DMS 273 (cell line): ENCODE data around the gene ADM2.

Experiments used
- DNase-seq: peaks from one replicate; lab custom pipeline; 2025; ENCODE audit not compliant: unreplicated experiment; lab: John Stamatoyannopoulos, UW

The ADM2 gene

DNA sequence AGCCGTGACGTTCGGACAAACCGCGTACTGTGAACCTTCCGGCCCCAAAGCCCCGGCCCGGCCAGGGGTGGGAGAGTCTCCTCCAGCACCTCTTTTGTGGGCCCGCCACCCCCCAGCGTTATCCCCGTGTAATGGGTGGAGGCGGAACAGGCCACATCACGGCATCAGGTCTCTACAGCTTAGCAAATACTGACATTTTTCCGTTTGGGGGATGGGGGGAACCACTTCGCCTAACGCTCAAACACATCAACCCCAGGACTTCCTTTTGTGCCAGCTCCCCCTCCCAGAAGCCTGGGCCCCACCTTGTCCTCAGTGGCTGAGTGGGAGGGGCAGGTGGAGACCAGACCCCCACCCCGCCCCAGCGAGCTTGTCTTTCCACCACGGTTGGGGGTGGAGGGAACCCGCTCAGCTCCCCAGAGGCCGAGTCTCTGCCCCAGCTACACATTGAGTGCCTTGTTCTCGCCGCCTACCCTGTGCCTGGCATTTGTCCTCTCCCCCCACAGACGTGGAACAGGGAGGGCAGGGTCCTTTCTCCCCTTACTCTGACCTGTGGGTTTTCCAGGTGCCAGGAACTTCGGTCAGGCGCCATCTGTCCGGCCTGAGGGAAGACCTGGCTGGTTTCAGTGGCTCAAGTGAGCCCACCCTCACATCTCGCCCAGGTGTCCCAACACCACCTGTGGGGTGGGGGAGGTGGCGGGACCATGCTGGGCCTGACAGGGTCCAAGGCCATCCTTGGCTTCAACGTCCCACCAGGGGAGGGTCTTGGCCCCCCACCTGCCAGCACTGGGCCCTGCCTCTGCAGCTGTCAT lies 36.1 kb upstream of the ADM2 start:
- peak; percentile 25 for DNase-seq

DNA sequence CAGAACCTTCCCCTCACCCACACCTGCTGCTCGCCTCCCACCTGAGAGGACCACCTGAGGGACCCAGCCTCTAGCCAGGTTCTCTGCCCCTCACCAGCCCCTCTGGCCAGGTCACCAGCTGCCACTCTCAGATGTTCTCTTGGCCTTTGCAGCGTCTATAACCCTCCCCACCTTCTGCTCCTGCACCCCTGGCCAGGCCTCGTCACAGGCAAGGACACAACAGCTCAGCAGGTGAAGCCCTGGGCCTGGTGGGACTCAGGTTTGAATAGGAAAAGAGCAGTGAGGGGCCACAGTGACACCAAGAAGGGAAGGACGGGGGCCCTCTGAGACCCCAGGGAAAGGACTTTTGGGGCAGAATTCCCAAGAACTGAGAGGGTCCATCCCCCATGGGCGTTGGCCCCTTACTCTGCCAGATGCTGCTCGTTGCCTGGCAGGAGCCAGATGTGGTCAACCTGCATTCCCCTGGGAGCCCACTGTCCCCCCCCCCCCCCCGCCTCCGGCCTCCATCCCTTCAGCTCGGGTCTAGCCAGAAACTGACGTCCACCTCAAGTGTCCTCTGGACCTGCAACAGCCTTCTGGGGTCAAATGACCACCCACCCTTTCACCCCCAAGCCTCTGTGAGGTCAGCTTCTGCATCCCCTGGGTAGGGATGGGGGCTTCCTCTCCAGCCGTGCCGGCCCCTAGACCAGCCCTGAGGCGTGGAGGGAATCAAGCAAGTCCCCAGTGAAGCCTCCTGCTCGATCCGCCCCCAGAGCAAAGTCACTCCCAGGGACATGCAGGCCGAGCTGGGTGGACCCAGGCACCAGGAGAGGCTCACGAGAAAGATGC lies 35.2 kb upstream of the ADM2 start:
- no peak for DNase-seq

DNA sequence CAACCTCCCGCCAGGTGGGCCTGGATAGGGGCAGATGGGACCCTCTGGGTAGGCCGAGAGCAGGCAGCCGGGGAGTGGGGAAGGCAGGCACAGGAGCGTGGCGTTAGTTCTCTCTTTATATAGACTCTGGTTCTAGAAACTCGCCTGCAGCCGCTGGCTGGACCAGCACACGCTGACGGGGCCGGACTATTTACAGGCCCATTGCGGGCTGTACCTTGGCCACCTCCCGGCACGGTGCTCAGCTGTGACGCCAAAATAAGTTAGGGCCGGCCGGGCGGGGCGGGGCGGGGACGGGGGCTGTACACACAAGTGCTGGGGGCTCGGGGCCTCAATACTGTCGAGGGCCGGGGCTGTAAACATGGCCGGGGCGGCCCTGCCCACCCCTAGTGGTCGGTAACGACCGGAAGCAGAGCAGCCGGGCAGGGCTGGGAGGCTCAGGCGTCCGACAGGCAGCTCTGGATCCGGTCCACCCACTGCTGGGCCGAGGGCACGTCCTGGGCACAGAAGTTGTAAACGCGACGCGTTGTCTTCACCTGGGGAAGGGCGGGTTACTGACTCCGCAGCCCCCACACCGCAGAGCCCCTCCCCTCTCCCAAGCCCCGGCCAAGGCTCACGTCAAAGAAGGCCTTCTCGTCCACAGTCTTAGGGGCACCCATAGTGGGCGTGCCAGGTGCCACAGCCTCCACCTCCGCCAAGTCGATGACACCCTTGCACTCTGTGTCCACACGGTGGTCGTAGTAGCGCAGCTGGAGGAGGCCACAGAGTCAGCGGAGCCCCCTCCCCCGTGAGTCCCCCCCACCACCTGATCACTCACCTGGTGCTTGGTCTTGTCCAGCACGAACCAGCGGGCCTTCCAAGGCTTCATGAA lies 34.4 kb upstream of the ADM2 start:
- DNase-seq: no peak

DNA sequence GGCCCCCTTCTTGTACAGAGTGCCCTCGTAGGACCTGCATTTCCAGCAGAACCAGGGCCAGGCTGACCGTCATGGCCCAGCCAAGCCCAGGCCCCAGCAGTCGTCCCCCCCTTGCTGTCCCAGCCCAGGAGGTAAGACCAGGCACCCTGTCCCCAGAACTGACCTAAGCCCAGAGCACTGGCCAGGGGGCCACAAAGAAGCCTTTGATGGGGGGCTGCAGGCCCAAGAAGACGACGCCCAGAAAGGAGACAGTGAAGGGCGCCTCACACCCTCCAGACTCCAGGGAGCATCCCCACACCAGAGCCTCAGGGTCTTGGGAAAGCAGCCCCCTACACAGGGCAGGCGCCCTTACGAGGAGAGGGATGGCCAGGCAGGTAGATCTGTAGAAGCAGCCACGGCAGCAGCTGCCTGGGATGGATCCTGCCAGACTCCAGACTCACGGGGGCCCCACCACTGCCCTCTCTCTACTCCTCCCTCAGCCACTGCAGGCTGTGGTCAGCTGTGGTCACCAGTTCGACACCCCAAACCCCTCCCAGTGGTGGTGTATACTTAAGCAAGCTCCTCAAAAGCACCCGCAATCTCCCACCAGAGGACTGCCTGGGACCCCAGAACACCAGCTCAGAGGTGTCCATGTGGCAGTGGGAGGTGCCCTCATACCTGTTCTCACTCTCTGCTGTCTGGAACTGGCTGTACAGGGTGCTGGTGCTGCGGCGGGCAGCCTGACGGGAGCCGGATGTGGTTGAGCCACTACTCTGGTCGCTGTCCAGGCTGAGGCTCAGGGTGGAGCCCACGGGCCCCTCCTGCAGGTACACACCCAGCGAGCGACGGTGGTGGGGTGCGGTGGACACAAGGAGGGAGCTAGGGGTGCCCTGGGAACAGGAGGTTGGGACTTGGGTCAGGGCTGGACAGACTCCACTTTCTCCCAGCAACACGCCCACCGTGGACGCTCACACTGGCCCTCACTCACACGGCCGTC lies 33.5 kb upstream of the ADM2 start:
- DNase-seq: no peak

DNA sequence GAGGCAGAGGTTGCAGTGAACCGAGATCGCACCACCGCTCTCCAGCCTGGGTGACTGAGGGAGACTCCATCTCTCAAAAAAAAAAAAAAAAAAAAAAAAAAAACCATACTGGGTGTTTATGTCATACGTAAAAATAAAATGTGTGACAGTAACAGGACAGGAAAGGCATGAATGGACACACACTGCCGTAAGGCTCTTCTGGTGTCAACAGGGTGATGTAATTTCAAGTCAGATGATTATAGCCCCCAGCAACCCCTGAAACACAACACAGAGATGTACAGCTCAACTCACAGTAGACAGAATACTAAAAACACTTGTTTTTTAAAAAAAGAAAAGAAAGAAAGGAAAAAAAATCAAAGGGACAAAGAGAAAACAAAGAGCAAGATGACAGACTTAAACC lies 28.7 kb upstream of the ADM2 start:
- DNase-seq: no peak

DNA sequence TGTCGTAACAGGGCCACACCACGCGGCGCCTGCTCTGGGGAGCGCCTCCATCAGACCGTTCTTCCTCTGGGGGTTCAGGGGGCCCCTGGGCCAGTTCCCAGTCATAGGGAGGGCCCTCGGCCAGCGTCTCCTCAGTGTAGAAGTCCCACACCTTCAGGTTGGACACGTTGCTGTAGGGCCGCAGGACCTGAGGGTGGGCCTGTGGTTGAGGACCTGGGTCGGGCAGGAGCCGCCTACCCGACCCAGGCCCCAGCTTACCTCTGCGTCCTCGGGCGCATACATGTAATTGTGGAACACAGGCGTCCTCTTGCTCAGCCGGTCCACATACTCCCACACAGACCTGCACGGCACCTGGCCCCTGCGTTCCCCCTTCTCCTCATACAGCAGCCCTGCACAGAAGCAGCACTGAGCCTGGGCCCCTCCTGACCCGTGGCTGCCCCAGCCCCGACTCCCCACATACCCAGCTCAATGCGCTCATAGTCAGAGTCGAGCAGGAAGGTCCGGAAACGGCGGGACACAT lies 26.7 kb upstream of the ADM2 start:
- DNase-seq: no peak

DNA sequence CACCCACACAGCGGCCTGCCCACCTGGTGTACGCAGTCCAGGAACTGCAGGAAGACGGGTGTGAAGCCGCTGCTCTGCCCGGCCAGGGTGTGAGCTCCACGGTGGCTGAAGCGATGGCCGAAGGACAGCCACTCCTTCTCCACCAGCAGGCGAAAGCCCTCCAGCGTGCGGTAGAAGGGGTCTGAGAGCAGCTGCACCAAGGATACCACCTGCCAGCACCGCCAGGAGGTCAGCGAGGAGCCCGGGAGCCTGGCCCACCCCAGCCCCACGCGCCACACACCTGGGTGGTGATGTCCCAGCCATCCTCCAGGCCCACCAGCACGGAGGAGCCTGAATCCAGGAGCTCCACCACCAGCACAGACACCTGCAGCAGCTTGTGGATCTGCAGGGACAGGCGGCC lies 26.1 kb upstream of the ADM2 start:
- no peak for DNase-seq

DNA sequence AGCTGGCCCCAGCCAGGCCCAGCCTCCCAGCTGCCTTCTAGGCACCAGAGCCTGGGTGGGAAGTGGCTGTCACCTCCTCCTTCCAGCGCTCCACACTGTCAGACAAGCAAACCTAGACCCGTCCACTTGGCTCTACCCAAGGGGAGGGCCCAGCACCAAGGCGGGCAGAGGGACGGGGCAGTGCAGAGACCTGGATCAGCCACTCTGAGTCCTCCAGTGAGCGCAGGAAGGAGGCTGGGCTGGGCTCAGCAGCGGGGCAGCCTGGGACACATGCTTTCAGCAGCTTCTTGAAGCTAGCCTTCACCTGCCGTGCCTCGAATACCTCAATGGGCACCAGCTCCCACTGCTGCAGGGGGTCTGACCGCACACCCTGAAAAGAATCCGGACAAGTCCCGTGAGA lies 25.3 kb upstream of the ADM2 start:
- DNase-seq: no peak

DNA sequence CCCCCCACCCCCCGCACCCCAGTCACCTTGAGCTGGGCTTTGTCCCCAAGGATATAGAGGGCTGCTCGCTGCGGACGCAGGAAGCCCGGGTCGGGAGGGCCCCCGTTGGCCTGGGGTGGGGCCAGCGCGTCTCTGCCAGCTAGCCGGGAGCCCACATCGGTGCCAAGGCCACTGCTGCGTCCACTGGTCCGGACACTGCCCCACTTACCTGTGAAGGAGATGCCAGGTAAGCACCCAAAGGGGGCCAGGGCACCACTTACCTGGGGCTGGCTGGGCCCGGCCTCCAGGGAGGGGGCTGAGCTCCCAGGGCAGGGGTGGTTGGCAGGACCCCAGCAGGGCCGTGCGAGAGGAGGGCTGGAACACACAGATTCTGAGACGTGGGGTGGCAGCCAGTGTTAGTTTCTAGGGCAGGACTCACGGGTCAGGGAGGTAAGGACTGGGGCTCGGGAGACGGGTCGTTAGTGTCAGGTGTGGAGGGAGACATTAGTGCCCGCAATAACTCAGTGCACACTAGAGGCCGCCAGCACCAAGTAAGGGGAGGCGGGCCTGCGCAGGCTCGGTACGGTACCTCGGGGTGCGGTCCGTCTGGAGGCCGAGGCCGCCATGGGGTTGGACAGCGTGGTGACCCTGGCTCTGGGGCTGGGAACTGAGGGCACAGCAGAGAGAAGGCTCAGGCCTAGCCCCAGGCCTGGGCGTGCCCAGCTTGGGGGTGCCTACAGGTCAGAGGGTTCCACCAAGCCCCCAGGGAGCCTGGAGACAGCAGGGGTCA lies 24.7 kb upstream of the ADM2 start:
- DNase-seq: no peak

DNA sequence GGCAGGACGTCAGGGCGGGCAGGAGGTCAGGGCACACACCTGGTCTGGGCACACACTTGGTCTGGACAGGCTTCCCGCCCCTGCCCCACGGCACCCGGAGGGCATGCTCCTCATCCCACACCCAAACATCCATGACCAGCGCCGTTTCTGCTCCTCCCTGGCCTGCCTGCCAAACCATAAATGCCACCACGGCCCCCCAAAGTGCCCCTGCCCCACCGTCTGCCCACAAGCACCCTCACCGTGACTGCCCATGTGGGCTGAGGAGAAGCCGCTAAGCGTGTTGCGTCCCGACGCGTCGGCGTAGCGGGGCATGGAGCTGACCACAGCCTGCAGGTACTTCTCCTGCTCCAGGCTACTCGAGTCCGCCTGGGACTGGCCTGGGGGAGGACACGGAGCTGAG lies 22.3 kb upstream of the ADM2 start:
- DNase-seq: no peak

DNA sequence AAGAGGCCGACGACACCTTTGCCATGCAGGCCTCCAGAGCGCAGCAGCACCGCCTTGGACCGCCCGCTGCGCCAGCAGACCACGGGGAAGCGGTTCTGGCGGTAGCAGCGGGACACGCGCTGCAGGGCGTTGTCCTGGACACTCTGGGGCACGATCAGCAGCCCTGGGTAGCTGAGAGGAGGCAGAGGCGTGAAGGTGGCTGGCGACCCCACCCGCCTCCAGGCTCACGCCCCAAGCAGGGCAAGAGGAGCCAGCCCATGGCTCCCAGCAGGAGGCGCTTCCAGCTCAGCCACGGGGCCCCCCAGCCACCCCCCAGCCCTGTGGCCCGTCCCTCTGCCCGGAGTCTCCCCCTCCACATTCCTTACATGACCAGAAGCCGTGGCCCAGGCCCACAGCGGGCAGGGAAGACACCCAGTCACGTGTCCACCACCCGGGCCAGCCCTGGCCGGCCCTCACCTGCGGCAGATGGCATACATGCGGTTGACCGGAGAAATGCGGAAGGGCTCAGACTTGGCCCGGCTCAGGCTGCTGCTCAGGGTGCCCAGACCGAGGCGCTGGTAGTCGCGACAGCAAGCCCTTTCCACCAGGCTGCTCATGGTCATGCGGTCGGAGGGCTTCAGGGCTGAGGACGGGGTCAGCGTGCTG lies 21.7 kb upstream of the ADM2 start:
- DNase-seq: no peak

DNA sequence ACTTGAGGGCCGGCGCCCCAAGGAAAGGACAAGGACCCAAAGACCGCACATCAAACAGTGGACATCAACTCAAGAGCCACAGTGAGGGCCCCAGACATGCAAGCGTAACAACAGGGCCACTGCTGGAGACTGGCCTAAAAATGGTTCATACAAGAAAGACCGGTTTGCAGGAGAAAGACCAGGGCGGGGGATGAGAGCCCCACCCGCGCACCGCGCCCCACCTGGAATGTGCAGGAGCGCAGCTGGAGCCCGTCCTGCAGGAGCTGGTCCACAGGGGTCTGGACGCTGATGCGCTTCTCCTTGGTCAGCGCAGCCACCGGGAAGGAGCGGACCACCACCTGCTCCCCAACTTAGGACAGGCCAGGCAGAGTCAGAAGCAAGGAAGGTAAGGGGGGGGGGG lies 20.4 kb upstream of the ADM2 start:
- no peak for DNase-seq

DNA sequence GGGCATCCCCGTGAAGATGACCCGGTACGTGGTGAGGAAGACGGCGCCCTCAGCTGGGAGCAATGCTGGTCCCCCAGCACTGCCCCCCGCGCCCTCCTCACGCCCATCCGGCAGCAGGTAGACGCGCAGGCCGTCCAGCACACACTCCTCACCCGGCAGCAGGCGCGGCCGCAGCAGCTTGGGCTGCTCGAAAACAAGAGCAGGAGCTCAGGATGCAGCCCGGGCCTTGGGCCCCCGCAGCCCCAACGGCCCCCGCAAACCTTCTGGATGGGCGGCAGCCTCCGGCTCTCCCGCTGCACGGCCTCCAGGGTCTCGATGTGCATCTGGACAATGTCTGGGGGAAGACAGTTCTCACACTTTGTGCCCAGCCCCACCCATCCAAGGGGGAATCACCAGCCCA lies 19.8 kb upstream of the ADM2 start:
- DNase-seq: no peak

DNA sequence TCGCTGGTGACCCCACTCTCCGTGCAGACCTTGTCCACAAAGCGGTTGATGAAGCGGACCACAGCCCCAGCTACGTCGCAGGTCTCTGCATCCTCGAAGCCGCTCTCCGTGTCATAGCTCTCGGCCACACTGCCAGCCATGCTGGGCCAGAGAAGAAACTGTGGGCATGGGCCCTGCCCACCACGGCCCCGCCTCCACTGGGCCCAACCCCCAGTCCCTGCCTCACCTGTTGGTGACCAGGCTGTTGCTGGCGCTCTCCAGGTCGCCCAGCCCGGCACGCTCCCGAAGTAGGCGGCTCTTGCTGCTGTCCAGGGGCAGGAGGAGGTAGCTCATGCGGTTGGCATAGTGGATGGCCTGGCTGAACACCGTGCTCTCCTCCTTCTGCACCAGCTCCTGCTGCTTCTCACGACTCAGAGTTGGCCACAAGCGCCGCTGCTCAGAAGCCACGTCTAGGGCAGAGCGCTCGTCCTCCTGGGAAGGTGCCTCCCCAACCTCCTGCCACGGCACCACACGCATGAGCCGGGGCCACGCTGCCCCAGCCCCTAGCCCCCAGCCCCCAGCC lies 19.3 kb upstream of the ADM2 start:
- DNase-seq: no peak

DNA sequence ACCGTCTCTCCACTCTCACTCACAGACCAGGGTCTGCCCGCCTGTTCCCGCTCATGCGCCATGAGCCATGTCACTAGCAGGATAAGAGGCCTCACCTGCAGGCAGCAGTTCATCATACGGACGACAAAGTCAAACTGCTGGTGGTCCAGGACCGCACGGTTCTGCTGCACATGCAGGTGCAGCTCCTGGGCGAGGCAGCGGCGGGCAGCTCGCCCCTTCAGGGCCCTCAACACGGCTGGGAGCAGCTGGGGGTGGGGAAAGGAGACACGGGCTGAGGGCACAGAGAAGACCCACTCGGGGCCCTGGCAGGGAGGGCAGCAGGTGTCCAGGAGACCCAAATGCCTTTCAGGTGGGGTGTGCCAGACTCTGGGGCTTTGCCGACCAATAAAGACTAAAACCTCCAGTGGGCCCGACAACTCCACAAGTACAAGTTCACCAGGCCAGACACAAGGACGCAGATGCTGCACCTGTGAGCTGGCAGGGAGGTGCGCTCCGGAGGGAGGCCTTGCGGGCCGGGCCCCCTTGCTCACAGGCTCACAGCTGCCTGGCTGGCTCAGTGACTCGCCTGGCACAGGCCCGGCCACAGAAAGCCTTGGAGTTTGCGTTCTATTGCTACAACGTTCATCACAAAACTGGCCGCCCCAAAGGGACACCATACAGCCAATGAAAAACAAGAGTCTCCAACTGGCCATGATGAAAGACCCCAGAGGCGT lies 18.0 kb upstream of the ADM2 start:
- DNase-seq: no peak

DNA sequence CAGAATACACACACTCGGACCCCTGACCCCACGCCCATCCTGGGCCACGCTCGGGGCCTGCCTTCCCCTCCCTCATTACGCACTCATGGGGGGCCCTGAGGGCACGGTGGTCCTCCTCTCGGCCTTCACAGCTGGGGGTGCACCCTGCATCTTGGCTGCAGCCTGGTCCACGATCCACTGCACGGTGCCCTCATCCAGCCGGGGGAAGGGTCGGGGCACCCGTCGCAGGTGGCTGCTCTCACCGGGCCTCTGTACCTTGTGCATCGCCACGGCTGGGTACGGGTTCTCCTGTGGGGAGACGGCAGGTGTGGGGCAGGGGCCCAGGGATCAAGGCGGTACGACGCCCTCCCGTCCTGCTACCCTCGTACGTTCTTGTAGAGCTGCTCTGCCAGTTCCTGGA lies 16.9 kb upstream of the ADM2 start:
- DNase-seq: no peak

DNA sequence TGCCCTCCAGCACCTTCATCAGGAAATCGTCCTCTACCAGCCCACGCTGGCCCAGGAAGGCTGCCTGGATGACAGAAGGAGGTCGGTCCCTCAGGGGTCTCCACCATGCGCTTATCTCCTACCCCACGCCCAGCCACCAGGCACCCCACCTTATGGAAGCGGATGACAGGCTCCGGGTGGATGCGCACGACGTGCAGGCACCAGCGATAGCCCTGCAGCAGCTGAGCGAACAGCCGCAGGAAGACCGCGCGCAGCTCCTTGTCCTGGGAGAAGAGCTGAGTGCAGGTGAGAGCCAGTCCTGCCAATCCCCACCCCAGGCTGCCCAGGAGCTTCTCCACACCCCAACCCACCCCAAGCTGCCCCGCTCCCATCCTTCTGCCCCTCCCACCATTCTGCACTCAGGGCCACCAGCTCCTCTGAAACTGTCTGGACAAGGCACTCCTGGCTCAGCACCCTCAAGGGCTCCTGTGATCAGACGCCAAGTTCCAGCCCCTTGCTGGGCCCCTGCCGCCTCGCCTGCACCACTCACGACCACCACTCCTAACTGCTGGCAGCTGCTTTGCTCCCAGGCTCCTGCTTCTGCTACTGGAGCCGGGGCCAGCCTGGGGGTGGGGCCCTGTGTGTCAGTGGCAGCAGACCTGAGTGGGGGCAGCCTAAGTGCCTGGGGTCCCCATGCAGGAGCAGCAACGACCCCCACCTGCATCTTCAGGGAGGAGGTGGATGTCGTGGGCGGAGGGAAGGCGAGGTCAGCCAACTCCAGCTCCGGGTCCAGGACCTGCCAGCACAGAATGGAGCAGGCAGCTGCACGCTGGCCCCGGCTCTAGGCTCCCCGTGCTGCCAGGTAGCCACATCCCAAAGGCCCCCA lies 16.0 kb upstream of the ADM2 start:
- DNase-seq: no peak
